GM21360 (cell line): Measurements from ENCODE around the gene FLT3LG.

Source experiments
- ATAC-seq: cut with Tn5 transposase; IDR thresholded peaks from one replicate; pipeline ENCODE4 v1.9.1; 2021; ENCODE audit warnings: mild to moderate bottlenecking, moderate library complexity; ENCODE audit not compliant: unreplicated experiment

The FLT3LG gene

DNA sequence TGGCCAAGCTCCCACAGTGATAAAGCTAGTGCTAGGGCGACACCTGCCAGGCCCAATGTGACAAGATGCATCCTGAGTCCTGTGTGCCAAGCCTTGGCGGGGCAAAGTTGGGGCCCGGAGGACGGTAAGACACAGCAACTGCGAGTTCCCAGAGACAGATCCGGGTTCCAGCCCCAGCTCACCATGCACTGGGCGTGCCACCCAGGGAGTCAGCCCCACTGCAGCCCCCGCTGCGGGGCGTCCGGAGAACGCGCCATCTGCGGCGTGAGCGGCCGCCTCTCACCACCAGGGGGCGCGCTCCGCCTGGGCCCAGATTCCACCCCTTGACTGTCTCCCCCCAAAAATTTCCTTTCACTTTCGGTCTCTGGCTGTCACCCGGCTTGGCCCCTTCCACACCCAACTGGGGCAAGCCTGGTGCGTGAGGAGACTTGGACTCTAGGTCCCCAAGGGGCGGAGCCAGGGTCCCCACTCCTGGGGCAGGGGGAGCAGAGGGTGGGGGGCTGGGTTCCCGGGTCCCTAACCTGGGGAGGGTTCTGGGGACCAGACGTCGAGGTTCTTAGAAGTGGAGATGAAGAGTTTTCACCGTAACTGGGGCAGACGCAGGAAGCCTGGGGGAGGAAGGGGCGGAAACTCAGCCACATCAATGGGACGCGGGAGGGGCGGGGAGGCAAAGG lies at the start of gene FLT3LG:
FLT3LG (plus strand) TSS at position 348 of the 674 bp plus-strand sequence. CDS start 425 bp downstream, outside the sequence.
- peak; percentile 49 for ATAC-seq

GRCh38 chr19:49425178-49425577 lies 48.8 kb upstream of the FLT3LG start, which contains the start of gene GFY:
Gene GFY (plus strand): TSS chr19:49425388. CDS start chr19:49426431, 1,043 bp downstream.
- no peak for ATAC-seq

GRCh38 chr19:49425922-49426592 lies 48.0 kb upstream of the FLT3LG start:
- ATAC-seq: no peak

DNA sequence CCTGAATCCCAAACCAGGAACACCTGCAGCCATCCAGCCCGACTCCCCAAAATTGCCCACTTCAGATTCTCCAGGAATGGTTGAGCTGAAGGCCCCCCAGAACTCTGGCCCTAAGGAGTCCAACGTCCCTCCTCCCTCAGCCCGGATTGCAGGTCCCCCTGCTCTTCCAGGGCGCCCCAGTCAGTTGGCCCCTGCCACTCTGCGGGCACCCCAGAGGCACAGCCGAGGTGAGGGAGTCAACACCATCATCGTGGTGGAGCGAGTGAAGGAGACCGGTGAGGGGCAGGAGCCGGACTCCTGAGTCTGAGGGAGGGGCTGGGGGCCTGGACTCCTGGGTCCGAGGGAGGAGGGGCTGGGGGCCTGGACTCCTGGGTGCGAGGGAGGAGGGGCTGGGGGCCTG lies 46.7 kb upstream of the FLT3LG start:
- ATAC-seq: no peak

- no peak for ATAC-seq
Observed at GRCh38 chr19:49427855-49428546, 46.0 kb upstream of the FLT3LG start.

- no peak for ATAC-seq
Observed at GRCh38 chr19:49428547-49429451, 45.2 kb upstream of the FLT3LG start.

GRCh38 chr19:49430172-49430677 lies 43.8 kb upstream of the FLT3LG start:
- ATAC-seq: no peak

GRCh38 chr19:49430678-49431329 lies 43.2 kb upstream of the FLT3LG start:
- no peak for ATAC-seq

GRCh38 chr19:49431330-49431749 lies 42.7 kb upstream of the FLT3LG start:
- no peak for ATAC-seq

DNA sequence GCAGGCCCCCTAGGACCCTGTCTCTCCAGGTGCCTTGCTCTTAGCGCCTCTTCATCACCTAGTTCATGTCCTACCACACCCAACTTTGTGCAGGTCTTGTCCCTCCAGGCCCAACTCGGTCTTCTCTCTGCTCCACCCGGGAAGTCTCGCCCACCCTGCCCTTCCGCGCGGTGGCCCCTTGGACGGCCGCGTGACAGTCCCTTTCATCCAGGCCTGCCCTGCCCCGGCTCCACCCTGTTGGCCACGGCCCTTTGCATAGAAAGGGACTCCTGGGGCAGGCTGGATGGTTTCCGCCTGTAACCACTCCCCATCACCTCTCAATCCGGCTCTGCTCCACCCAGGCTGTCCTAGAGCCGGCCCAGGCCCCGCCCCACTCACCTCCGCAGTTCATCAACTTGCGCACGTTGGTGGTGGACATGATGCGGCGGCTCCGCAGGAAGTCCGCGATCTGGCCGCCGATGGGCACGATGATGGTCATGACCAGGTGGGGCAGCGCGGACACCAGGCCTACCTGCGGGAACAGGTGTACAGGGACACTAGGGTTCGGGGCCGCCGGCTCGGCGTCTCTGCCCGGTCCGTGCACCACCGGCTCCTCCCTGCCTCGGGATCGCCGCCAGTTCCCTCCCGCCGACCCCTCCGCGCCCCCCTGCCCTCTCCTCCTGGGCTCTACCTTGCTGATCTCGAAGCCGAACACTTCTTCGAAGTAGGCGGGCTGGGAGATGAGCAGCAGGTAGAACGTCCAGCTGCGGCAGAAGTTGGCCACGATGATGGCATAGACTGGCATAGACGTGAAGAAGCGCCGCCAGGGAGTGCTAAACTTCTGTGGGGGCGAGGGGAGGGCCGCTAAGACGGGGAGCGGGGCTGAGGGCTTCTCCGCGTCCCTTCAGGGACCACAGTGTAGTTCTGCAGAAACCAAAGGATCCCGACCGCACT lies 41.6 kb upstream of the FLT3LG start:
- no peak for ATAC-seq

DNA sequence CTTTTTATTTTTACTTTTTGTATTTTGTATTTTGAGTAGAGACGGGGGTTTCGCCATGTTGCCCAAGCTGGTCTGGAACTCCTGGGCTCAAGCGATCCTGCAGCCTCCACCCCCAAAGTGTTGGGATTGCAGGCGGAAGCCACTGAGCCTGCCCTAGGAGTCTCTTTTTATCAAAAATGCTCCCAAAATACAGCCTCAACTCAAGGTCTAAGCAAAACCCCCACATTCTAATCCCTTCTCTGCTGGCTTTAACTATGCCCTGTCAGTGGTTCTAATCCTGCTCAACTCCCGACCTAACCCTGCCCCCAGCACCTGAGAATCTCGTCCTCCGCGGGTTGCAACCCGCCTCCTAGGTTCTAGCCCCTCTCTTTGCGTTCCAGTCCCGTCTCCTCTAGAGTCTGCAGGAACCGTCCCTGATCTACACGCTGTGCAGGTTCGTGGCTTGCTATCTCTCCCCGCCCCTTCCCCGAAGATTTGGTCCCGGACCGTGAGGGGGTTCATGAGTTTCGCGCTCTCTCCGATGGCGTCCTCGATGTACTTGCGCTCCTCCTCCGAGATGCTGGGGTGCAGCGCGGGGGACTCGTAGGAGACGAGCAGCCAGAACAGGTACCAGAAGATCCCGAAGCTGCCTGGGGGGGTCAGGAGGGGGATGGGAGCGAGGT lies 40.6 kb upstream of the FLT3LG start:
- no peak for ATAC-seq

GRCh38 chr19:49434907-49435583 lies 39.0 kb upstream of the FLT3LG start:
- ATAC-seq: no peak

GRCh38 chr19:49435670-49436069 lies 38.3 kb upstream of the FLT3LG start:
- ATAC-seq: no peak

DNA sequence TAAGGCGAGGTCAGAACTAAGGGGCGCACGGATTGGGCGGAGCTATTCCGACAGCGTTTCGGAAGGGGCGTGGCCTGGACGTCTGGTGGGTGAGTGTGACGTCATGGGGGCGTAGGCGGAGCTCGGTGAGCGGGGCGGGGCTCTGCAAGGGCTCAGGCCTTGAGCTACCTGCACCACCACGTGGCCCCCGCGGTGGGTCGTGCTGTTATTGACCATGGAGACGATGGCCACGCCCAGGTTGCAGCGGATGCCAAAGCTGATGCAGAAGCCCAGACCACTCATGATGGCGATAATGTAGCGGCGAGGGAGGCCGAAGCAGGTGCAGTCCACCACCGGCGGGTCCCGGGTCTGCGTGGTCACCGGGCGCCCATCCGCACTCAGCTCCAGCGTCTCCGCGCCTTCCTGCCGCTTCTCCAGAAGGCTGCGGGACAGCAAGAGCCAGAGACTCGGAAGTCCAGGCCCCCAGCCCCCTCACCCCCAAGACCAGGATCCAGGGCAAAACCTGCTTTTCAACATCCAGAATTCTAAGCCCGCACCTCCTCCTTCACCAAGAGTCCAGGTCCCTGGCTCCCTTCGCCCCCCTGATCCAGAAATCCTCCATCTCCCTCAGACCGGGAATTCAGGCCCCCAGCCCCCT lies 37.5 kb upstream of the FLT3LG start:
- ATAC-seq: no peak

DNA sequence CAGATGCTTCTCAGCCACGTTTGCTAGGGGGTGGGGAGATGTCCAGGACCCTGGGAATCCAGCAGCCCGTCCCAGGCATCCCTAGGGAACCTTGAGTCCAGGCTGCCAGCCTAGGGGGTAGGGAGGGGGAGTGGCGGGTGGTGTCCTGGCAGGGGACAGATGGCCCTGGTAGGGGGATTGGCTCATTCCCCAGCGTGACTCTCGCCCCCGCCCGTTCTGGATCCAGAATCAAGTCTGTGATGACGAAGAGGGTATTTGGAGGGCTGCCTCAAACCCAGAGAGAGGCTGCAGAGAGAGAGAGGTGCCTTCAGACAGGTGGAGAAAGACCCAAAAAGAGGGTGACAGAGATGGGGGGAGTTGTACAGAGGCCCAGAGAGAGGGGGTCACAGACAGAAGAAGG lies 36.8 kb upstream of the FLT3LG start:
- no peak for ATAC-seq

DNA sequence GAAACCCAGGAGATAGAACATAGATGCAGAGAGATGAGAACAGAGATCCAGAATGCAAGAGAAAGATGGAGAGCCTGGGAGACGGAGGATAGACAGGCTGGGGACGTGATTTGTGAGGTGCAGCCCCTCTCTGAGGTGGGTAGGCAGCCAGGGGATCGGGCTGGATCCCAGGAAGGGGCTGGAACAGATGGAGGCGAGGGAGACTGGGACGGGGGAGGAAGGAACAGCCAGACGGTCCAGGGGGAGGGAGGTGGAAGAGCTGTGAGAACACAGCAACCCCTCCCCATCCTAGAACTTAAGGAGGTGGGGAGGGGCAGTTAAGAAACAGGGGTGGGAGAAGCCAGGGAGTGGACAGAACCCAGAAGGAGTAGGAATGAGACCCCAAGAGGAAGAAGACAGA lies 35.8 kb upstream of the FLT3LG start:
- no peak for ATAC-seq

DNA sequence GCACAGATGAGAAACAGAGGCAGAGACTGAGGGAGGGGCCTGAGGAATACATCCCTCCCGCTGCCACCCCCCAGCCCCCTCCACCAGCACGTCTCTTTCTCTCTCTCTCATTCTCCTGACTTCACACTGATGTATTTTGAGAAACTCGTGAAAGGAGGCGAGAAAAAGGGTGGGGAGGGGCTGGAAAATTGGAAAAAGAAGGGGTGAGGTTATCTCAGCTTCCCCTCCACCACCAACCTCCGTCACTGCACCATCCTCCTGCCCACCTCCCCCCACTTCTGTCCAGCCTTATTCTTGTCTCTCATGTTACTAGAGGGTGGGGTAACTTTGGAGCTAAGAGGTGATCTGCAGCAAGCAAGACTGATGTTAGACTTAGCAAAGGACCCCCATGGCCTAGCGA lies 34.2 kb upstream of the FLT3LG start:
- ATAC-seq: no peak
